ENCODE measurements around the gene MAGI1. TPM values are rescaled to one million over a fixed set of nuclear protein-coding genes. Genes with fewer than 3 reads are reported as not detected.

Gene MAGI1
- total RNA-seq, 2 donors from 2014 or later: 38.6 to 45.1 TPM

- Histone ChIP-seq H3K4me3 (ENCODE audit: low read length) (no peak overlapping the region), H3K36me3 (ENCODE audit: control insufficient read depth, insufficient read depth, low read length) (no peaks in the 10 kb centered on the region), H3K27ac (ENCODE audit: low read depth, low read length) (no peak overlapping the region), H3K4me1 (ENCODE audit: control insufficient read depth, insufficient read depth, low read length) (peaks cover 4% of the 10 kb centered on the region), H3K27me3 (ENCODE audit: control insufficient read depth, insufficient read depth, low read length, poor library complexity, severe bottlenecking) (no peaks in the 10 kb centered on the region), H3K9me3 (ENCODE audit: control insufficient read depth, low read length) (no peaks in the 10 kb centered on the region), H3K9ac (ENCODE audit: extremely low read depth, low read length, poor library complexity, severe bottlenecking) (no peak overlapping the region)
- Mint-ChIP-seq H3K4me1 (peaks cover 24% of the 10 kb centered on the region), H3K4me3 (no peak overlapping the region), H3K36me3 (ENCODE audit: low read depth) (no peaks in the 10 kb centered on the region), H3K27me3 (ENCODE audit: insufficient read depth) (no peaks in the 10 kb centered on the region), H3K27ac (peak overlapping the region; percentile 24), H3K9me3 (no peaks in the 10 kb centered on the region)
- WGBS, 2 experiments (ENCODE audit: insufficient coverage in 1 of 2, insufficient read length in 1 of 2): 71% methylated on average over 3 of the region's 3 CpGs; no CpG with 5 or more reads in 1 of the 2 experiments
- DNase-seq: no peak
- TF ChIP-seq CTCF (conservative IDR thresholded peaks at IDR 0.05): no peak
Measured at GRCh38 chr3:65883613-65884012, 155.1 kb downstream of the MAGI1 start.

- Histone ChIP-seq H3K27ac (ENCODE audit: low read depth, low read length) (no peak overlapping the region), H3K9me3 (ENCODE audit: control insufficient read depth, low read length) (no peaks in the 10 kb centered on the region), H3K9ac (ENCODE audit: extremely low read depth, low read length, poor library complexity, severe bottlenecking) (no peak overlapping the region), H3K4me3 (ENCODE audit: low read length) (no peak overlapping the region), H3K27me3 (ENCODE audit: control insufficient read depth, insufficient read depth, low read length, poor library complexity, severe bottlenecking) (no peaks in the 10 kb centered on the region), H3K36me3 (ENCODE audit: control insufficient read depth, insufficient read depth, low read length) (no peaks in the 10 kb centered on the region), H3K4me1 (ENCODE audit: control insufficient read depth, insufficient read depth, low read length) (peaks cover 4% of the 10 kb centered on the region)
- TF ChIP-seq CTCF (conservative IDR thresholded peaks at IDR 0.05): no peak
- H3K27ac Mint-ChIP-seq: no peak overlapping the region
- no peak for DNase-seq
- H3K4me1 Mint-ChIP-seq: peaks cover 33% of the 10 kb centered on the region
- H3K27me3 Mint-ChIP-seq (ENCODE audit: insufficient read depth): no peaks in the 10 kb centered on the region
- 93% methylated on average over 4 of the region's 4 CpGs for WGBS, 2 experiments (ENCODE audit: insufficient coverage in 1 of 2, insufficient read length in 1 of 2)
- no peaks in the 10 kb centered on the region for H3K9me3 Mint-ChIP-seq
- H3K4me3 Mint-ChIP-seq: no peak overlapping the region
- no peaks in the 10 kb centered on the region for H3K36me3 Mint-ChIP-seq (ENCODE audit: low read depth)
Measured at GRCh38 chr3:65880350-65880749, 158.4 kb downstream of the MAGI1 start.

- H3K4me3 Mint-ChIP-seq: no peak overlapping the region
- peaks cover 4% of the 10 kb centered on the region for H3K4me1 ChIP-seq (ENCODE audit: control insufficient read depth, insufficient read depth, low read length)
- H3K27me3 Mint-ChIP-seq (ENCODE audit: insufficient read depth): no peaks in the 10 kb centered on the region
- no peak for DNase-seq
- H3K36me3 Mint-ChIP-seq (ENCODE audit: low read depth): no peaks in the 10 kb centered on the region
- H3K36me3 ChIP-seq (ENCODE audit: control insufficient read depth, insufficient read depth, low read length): no peaks in the 10 kb centered on the region
- no peak overlapping the region for H3K27ac ChIP-seq (ENCODE audit: low read depth, low read length)
- no peak overlapping the region for H3K4me3 ChIP-seq (ENCODE audit: low read length)
- H3K9me3 Mint-ChIP-seq: no peaks in the 10 kb centered on the region
- no peak for TF ChIP-seq CTCF (conservative IDR thresholded peaks at IDR 0.05)
- no peaks in the 10 kb centered on the region for H3K9me3 ChIP-seq (ENCODE audit: control insufficient read depth, low read length)
- WGBS, 2 experiments (ENCODE audit: insufficient coverage in 1 of 2, insufficient read length in 1 of 2): 100% methylated on average over 1 of the region's 1 CpG; no CpG with 5 or more reads in 1 of the 2 experiments
- peaks cover 29% of the 10 kb centered on the region for H3K4me1 Mint-ChIP-seq
- H3K9ac ChIP-seq (ENCODE audit: extremely low read depth, low read length, poor library complexity, severe bottlenecking): no peak overlapping the region
- H3K27ac Mint-ChIP-seq: peak overlapping the region; percentile 88
- H3K27me3 ChIP-seq (ENCODE audit: control insufficient read depth, insufficient read depth, low read length, poor library complexity, severe bottlenecking): no peaks in the 10 kb centered on the region
Measured at GRCh38 chr3:65879372-65879771, 159.3 kb downstream of the MAGI1 start.
